Tibial nerve (tissue), 4 donors: ENCODE results near the gene PRUNE2.

Experiments used
- CTCF ChIP-seq, 5 experiments: fragments of 200-600 bp in 3 of 5; fragments of 450-650 bp in 2 of 5; sonication (generic) in 3 of 5; IDR thresholded peaks; one replicate each; pipeline ENCODE4 v1.5.1; 2016 to 2019; ENCODE audit warnings: antibody characterized with exemption in 5 of 5, mild to moderate bottlenecking in 3 of 5, moderate library complexity in 2 of 5
- EP300 ChIP-seq, 2 donors: sonication (generic); formaldehyde crosslinking; IDR thresholded peaks; one replicate each; pipeline ENCODE4 v1.6.1; 2017; ENCODE audit warnings: antibody characterized with exemption in 2 of 2, mild to moderate bottlenecking in 1 of 2
- POLR2A ChIP-seq, 2 donors: fragments of 450-650 bp; IDR thresholded peaks; one replicate each; pipeline ENCODE4 v1.6.1; 2017; ENCODE audit warnings: antibody characterized with exemption in 2 of 2, mild to moderate bottlenecking in 2 of 2, moderate library complexity in 2 of 2

GRCh38 chr9:76741524-76741923 is 164.4 kb downstream of the PRUNE2 start:
- no peak for TF ChIP-seq CTCF (IDR thresholded peaks at IDR 0.05)
- no peak for TF ChIP-seq POLR2A (IDR thresholded peaks at IDR 0.05)
- no peak for TF ChIP-seq EP300 (IDR thresholded peaks at IDR 0.05)
